Lower lobe of right lung (tissue), 2 donors: ENCODE results near the gene COL23A1. TPM values are rescaled to one million over a fixed set of nuclear protein-coding genes. Genes with fewer than 3 reads are reported as not detected.

Experiments used
- ATAC-seq, 2 donors: fragments of 200-7000 bp; cut with Tn5 transposase; one replicate each; pipeline ENCODE4 v1.9.1; 2020 to 2022; ENCODE audit warnings: mild to moderate bottlenecking in 2 of 2, moderate library complexity in 2 of 2
- DNase-seq: peaks from one replicate; pipeline ENCODE4 v3.0.0-alpha.2; 2020
- H3K27ac ChIP-seq: fragments of 200-600 bp; one replicate; pipeline ENCODE4 v1.8.0; 2022
- H3K27me3 ChIP-seq: fragments of 200-600 bp; one replicate; pipeline ENCODE4 v1.8.0; 2022; ENCODE audit warnings: low read depth
- H3K36me3 ChIP-seq: fragments of 200-600 bp; one replicate; pipeline ENCODE4 v1.8.0; 2022; ENCODE audit warnings: mild to moderate bottlenecking
- H3K4me1 ChIP-seq: fragments of 200-600 bp; one replicate; pipeline ENCODE4 v1.8.0; 2022
- H3K4me3 ChIP-seq: fragments of 200-600 bp; one replicate; pipeline ENCODE4 v1.8.0; 2022; ENCODE audit warnings: mild to moderate bottlenecking
- H3K9me3 ChIP-seq: fragments of 200-600 bp; one replicate; pipeline ENCODE4 v1.8.0; 2022
- intact Hi-C: fragments of 100-400 bp; cut with DNase I; formaldehyde crosslinking; loops from one replicate; pipeline ENCODE4 v1.11.0; 2022
- total RNA-seq: library from RNA; stranded (reverse); fragmentation: NEBNext Ultra II Directional; extraction: Animal tissue kit (Norgen Biotek cat#: 25700); gene quantifications from one replicate; pipeline ENCODE4 v1.2.1, GENCODE V29; 2021
- TF ChIP-seq, protein P1 (sequence below): fragments of 200-600 bp; IDR thresholded peaks from one replicate; pipeline ENCODE4 v1.8.0; 2022; ENCODE audit warnings: antibody characterized with exemption, mild to moderate bottlenecking
- donor health status: DM: no; HTN: yes; CAD: no; lungs with severe emphysema.

Gene COL23A1
- total RNA-seq, 1 donor from 2014 or later: 1.2 TPM

- DNase-seq (no peak), ATAC-seq (no peak)
- Histone ChIP-seq H3K9me3 (no peaks in the 10 kb centered on the region), H3K4me3 (no peak overlapping the region), H3K27me3 (no peaks in the 10 kb centered on the region), H3K36me3 (no peaks in the 10 kb centered on the region), H3K27ac (no peak overlapping the region), H3K4me1 (peaks cover 11% of the 10 kb centered on the region)
- intact Hi-C loops: no loop called here
- TF ChIP-seq, protein P1, sequence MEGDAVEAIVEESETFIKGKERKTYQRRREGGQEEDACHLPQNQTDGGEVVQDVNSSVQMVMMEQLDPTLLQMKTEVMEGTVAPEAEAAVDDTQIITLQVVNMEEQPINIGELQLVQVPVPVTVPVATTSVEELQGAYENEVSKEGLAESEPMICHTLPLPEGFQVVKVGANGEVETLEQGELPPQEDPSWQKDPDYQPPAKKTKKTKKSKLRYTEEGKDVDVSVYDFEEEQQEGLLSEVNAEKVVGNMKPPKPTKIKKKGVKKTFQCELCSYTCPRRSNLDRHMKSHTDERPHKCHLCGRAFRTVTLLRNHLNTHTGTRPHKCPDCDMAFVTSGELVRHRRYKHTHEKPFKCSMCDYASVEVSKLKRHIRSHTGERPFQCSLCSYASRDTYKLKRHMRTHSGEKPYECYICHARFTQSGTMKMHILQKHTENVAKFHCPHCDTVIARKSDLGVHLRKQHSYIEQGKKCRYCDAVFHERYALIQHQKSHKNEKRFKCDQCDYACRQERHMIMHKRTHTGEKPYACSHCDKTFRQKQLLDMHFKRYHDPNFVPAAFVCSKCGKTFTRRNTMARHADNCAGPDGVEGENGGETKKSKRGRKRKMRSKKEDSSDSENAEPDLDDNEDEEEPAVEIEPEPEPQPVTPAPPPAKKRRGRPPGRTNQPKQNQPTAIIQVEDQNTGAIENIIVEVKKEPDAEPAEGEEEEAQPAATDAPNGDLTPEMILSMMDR: no peak
Observed at GRCh38 chr5:178458140-178458539, 132.1 kb downstream of the COL23A1 start.

- H3K9me3 ChIP-seq: no peaks in the 10 kb centered on the region
- peaks cover 11% of the 10 kb centered on the region for H3K4me1 ChIP-seq
- no peak overlapping the region for H3K4me3 ChIP-seq
- no peaks in the 10 kb centered on the region for H3K27me3 ChIP-seq
- H3K36me3 ChIP-seq: no peaks in the 10 kb centered on the region
- DNase-seq: no peak
- H3K27ac ChIP-seq: no peak overlapping the region
- no peak for ATAC-seq
- TF ChIP-seq, protein P1: no peak
- intact Hi-C loops: no loop called here
Observed at GRCh38 chr5:178457471-178457870, 132.7 kb downstream of the COL23A1 start.

- Histone ChIP-seq H3K9me3 (no peaks in the 10 kb centered on the region), H3K27ac (no peak overlapping the region), H3K27me3 (no peaks in the 10 kb centered on the region), H3K36me3 (no peaks in the 10 kb centered on the region), H3K4me1 (peaks cover under 1% of the 10 kb centered on the region), H3K4me3 (no peak overlapping the region)
- TF ChIP-seq, protein P1: no peak
- DNase-seq (no peak), ATAC-seq (no peak)
- intact Hi-C loops: no loop called here
Observed at GRCh38 chr5:178455480-178455835, 134.7 kb downstream of the COL23A1 start.

DNA sequence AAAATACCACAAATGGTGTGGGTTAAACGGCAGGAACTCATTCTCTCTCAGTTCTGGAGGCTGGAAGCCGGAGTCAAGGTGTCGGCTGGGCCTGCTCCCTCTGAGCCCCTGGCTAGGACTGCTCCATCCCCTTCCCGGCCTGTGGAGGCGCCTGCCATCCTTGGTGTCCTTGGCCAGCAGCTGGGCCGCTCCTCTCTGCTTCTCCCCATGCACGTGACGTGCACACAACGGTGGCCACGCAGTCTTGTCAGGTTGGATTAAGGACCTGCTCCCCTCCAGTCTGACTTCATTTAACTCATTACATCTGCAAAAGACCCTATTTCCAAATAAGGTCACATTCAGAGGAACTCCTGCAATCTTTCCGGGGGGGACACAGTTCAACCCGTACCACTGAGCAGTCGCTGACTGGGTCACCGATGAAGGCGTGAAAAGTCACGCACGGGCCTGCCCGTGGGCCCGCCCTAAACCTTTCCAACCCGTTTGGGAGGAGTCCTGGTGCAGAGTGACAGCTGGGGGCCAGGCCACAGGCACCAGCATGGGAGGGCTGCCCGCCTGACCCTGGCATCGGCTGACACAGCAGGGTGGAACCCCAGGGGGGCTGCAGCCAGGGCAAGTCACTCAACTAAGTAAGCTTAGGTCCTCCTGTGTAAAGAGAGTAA lies 135.2 kb downstream of the COL23A1 start:
- Histone ChIP-seq H3K27me3 (no peaks in the 10 kb centered on the region), H3K36me3 (no peaks in the 10 kb centered on the region), H3K4me3 (no peak overlapping the region), H3K27ac (no peak overlapping the region), H3K4me1 (no peaks in the 10 kb centered on the region), H3K9me3 (no peaks in the 10 kb centered on the region)
- intact Hi-C loops: no loop called here
- no peak for DNase-seq
- TF ChIP-seq, protein P1: no peak
- no peak for ATAC-seq

DNA sequence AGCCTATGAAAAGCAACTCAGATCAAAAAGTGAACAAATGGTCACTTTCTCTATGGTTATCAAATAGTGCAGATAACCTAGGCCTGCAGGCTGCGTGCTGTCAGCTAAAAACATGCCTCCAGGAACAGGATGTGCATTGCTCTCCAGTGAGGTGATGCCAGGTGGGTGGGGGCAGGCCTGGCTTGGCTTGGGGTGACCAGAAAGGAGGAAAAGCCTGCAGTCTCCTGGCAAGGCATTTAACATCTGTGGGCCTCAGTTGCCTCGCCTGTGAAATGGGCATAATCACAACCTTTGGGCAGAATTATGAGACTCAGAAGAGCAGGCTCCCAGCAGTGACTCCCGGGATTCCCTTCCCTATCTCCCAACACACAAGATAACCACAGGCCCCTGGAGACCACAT lies 135.9 kb downstream of the COL23A1 start:
- H3K36me3 ChIP-seq: no peaks in the 10 kb centered on the region
- no peaks in the 10 kb centered on the region for H3K27me3 ChIP-seq
- H3K4me1 ChIP-seq: no peaks in the 10 kb centered on the region
- H3K9me3 ChIP-seq: no peaks in the 10 kb centered on the region
- intact Hi-C loops: no loop called here
- DNase-seq (no peak), ATAC-seq (no peak)
- H3K27ac ChIP-seq: no peak overlapping the region
- H3K4me3 ChIP-seq: no peak overlapping the region
- TF ChIP-seq, protein P1: no peak
